Natural killer cell (primary cell): ENCODE results near the gene SYNDIG1. TPM values are rescaled to one million over a fixed set of nuclear protein-coding genes. Genes with fewer than 3 reads are reported as not detected.

Source experiments
- ATAC-seq, 3 donors: fragments of 150-1000 bp in 2 of 3; fragments of 200-7000 bp in 1 of 3; cut with Tn5 transposase; 1 replicate in 1 of 3; 2 replicates in 2 of 3; pipeline ENCODE4 v1.10.0; 2021; ENCODE audit warnings: mild to moderate bottlenecking in 2 of 3, moderate library complexity in 2 of 3
- DNase-seq, 2 donors: peaks; one replicate each; pipeline versions ENCODE4 v3.0.0 to v3.0.0-alpha.2; 2013 to 2021; ENCODE audit warnings: mixed read lengths in 1 of 2
- H3K27ac ChIP-seq: one replicate; pipeline ENCODE4 v1.5.1; 2013; ENCODE audit warnings: mild to moderate bottlenecking, low read length
- H3K27me3 ChIP-seq: one replicate; pipeline ENCODE4 v1.6.1; 2013; ENCODE audit warnings: low read length; ENCODE audit not compliant: control insufficient read depth, insufficient read depth
- H3K36me3 ChIP-seq: one replicate; pipeline ENCODE4 v1.6.1; 2013; ENCODE audit warnings: low read length; ENCODE audit not compliant: control insufficient read depth, insufficient read depth
- H3K4me1 ChIP-seq: one replicate; pipeline ENCODE4 v1.6.1; 2013; ENCODE audit warnings: low read length; ENCODE audit not compliant: control insufficient read depth, insufficient read depth
- H3K4me3 ChIP-seq: one replicate; pipeline ENCODE4 v1.5.1; 2013; ENCODE audit warnings: low read length
- H3K9me3 ChIP-seq: one replicate; pipeline ENCODE4 v1.6.1; 2013; ENCODE audit warnings: low read length; ENCODE audit not compliant: control insufficient read depth, insufficient read depth
- H3K27ac Mint-ChIP-seq, 2 donors: one replicate each; pipeline ENCODE4 v1.8.0; 2022; ENCODE audit warnings: mild to moderate bottlenecking in 2 of 2, mixed read lengths in 2 of 2, moderate library complexity in 1 of 2
- H3K27me3 Mint-ChIP-seq, 2 donors: one replicate each; pipeline ENCODE4 v1.8.0; 2022; ENCODE audit warnings: low read depth in 2 of 2, mixed read lengths in 2 of 2
- H3K36me3 Mint-ChIP-seq: one replicate; pipeline ENCODE4 v1.8.0; 2022; ENCODE audit warnings: mixed read lengths
- H3K4me1 Mint-ChIP-seq, 2 donors: one replicate each; pipeline ENCODE4 v1.8.0; 2022; ENCODE audit warnings: mixed read lengths in 2 of 2
- H3K4me3 Mint-ChIP-seq: one replicate; pipeline ENCODE4 v1.8.0; 2022; ENCODE audit warnings: mild to moderate bottlenecking, moderate library complexity, mixed read lengths
- H3K9me3 Mint-ChIP-seq, 2 donors: one replicate each; pipeline ENCODE4 v1.8.0; 2022; ENCODE audit warnings: mixed read lengths in 2 of 2
- CTCF ChIP-seq: fragments of 200-600 bp; IDR thresholded peaks from one replicate; pipeline ENCODE4 v1.8.0; 2022; ENCODE audit warnings: antibody characterized with exemption
- WGBS: methylation state at CpG from one replicate; pipeline ENCODE4 v1.1.7; 2013; ENCODE audit warnings: missing lambda C conversion rate; ENCODE audit not compliant: insufficient coverage; 5-methylcytosine and 5-hydroxymethylcytosine counted together
- intact Hi-C: fragments of 100-400 bp; cut with micrococcal nuclease; formaldehyde crosslinking; loops from one replicate; pipeline ENCODE4 v1.14.2; 2022
- total RNA-seq, 4 donors: library from RNA; stranded (reverse); fragments of 120-200 nt in 1 of 4; gene quantifications; one replicate each; pipeline versions ENCODE4 v1.2.3 to v1.2.4, GENCODE V29; 2013 to 2022

Gene SYNDIG1
- total RNA-seq, 3 donors from 2014 or later (not counting 1 experiment from before 2014, with no cell fraction given) = not detected

- H3K4me3 ChIP-seq = no peak overlapping the region
- H3K27me3 Mint-ChIP-seq = peaks cover 21 to 32% of the 10 kb centered on the region in 2 donors
- no peak overlapping the region for H3K4me3 Mint-ChIP-seq
- ATAC-seq (no peak), DNase-seq (no peak)
- H3K4me1 Mint-ChIP-seq = no peaks in the 10 kb centered on the region
- WGBS = 93% methylated on average over 7 of the region's 7 CpGs
- H3K36me3 Mint-ChIP-seq = no peaks in the 10 kb centered on the region
- no peak for TF ChIP-seq CTCF
- no peaks in the 10 kb centered on the region for H3K36me3 ChIP-seq
- H3K9me3 Mint-ChIP-seq = no peaks in the 10 kb centered on the region
- H3K27ac ChIP-seq = no peak overlapping the region
- H3K27me3 ChIP-seq = no peaks in the 10 kb centered on the region
- H3K9me3 ChIP-seq = no peaks in the 10 kb centered on the region
- H3K4me1 ChIP-seq = no peaks in the 10 kb centered on the region
- no peak overlapping the region for H3K27ac Mint-ChIP-seq
- intact Hi-C loops = no loop called here
Measured at GRCh38 chr20:24478584-24478983, 9.2 kb downstream of the SYNDIG1 start.

GRCh38 chr20:24479106-24479505 lies 9.7 kb downstream of the SYNDIG1 start:
- Histone ChIP-seq H3K27ac (no peak overlapping the region), H3K4me3 (no peak overlapping the region), H3K9me3 (no peaks in the 10 kb centered on the region), H3K4me1 (no peaks in the 10 kb centered on the region), H3K27me3 (no peaks in the 10 kb centered on the region), H3K36me3 (no peaks in the 10 kb centered on the region)
- Mint-ChIP-seq H3K27me3 (peaks cover 17 to 29% of the 10 kb centered on the region in 2 donors), H3K36me3 (no peaks in the 10 kb centered on the region), H3K4me1 (no peaks in the 10 kb centered on the region), H3K27ac (no peak overlapping the region), H3K4me3 (no peak overlapping the region), H3K9me3 (no peaks in the 10 kb centered on the region)
- DNase-seq (no peak), ATAC-seq (no peak)
- 90% methylated on average over 4 of the region's 4 CpGs for WGBS
- TF ChIP-seq CTCF = no peak
- intact Hi-C loops = no loop called here

GRCh38 chr20:24479595-24479994 lies 10.2 kb downstream of the SYNDIG1 start:
- Histone ChIP-seq H3K9me3 (no peaks in the 10 kb centered on the region), H3K4me1 (no peaks in the 10 kb centered on the region), H3K27ac (no peak overlapping the region), H3K27me3 (no peaks in the 10 kb centered on the region), H3K4me3 (no peak overlapping the region), H3K36me3 (no peaks in the 10 kb centered on the region)
- no peak overlapping the region for H3K4me3 Mint-ChIP-seq
- 77% methylated on average over 4 of the region's 4 CpGs for WGBS
- H3K27ac Mint-ChIP-seq = no peak overlapping the region
- H3K9me3 Mint-ChIP-seq = no peaks in the 10 kb centered on the region
- peaks cover 15 to 24% of the 10 kb centered on the region in 2 donors for H3K27me3 Mint-ChIP-seq
- DNase-seq (no peak), ATAC-seq (no peak)
- TF ChIP-seq CTCF = no peak
- H3K4me1 Mint-ChIP-seq = no peaks in the 10 kb centered on the region
- intact Hi-C loops = no loop called here
- no peaks in the 10 kb centered on the region for H3K36me3 Mint-ChIP-seq

GRCh38 chr20:24480509-24480908 lies 11.1 kb downstream of the SYNDIG1 start:
- 89% methylated on average over 3 of the region's 4 CpGs for WGBS
- Histone ChIP-seq H3K4me3 (no peak overlapping the region), H3K4me1 (no peaks in the 10 kb centered on the region), H3K9me3 (no peaks in the 10 kb centered on the region), H3K27me3 (no peaks in the 10 kb centered on the region), H3K36me3 (no peaks in the 10 kb centered on the region), H3K27ac (no peak overlapping the region)
- no peak for ATAC-seq
- Mint-ChIP-seq H3K36me3 (no peaks in the 10 kb centered on the region), H3K4me3 (no peak overlapping the region), H3K27ac (no peak overlapping the region), H3K27me3 (peaks cover 14 to 26% of the 10 kb centered on the region in 2 donors), H3K4me1 (no peaks in the 10 kb centered on the region), H3K9me3 (no peaks in the 10 kb centered on the region)
- TF ChIP-seq CTCF = no peak
- DNase-seq = no peak
- intact Hi-C loops = no loop called here
